Transverse colon (tissue), 4 donors: ENCODE measurements around the gene OLFM4.

Experiments
- CTCF ChIP-seq, 5 experiments: fragments of 200-600 bp in 3 of 5; fragments of 450-650 bp in 2 of 5; sonication (generic) in 3 of 5; IDR thresholded peaks; 1 replicate in 2 of 5; 2 replicates in 3 of 5; pipeline ENCODE4 v1.5.1; 2016 to 2017; ENCODE audit warnings: antibody characterized with exemption in 5 of 5, inconsistent platforms in 3 of 5, mild to moderate bottlenecking in 2 of 5, moderate library complexity in 1 of 5
- POLR2A ChIP-seq: fragments of 450-650 bp; IDR thresholded peaks from one replicate; pipeline ENCODE4 v1.6.1; 2016; ENCODE audit warnings: antibody characterized with exemption, mild to moderate bottlenecking, moderate library complexity
- POLR2AphosphoS5 ChIP-seq, 3 donors: sonication (generic); formaldehyde crosslinking; IDR thresholded peaks; one replicate each; pipeline ENCODE4 v1.6.1; 2016; ENCODE audit warnings: antibody characterized with exemption in 3 of 3

- TF ChIP-seq POLR2AphosphoS5 (IDR thresholded peaks at IDR 0.05) (no peak), CTCF (IDR thresholded peaks at IDR 0.05) (no peak), POLR2A (no peak)
Measured at GRCh38 chr13:53007872-53008271, 20.7 kb upstream of the OLFM4 start.
